Measurements from ENCODE around the gene PPM1D.
A peak's percentile ranks its signal among the peaks of the same experiment; 100 is the strongest.

The PPM1D gene

GRCh38 chr17:60647705-60648104 is 47.7 kb downstream of the PPM1D start:
- Histone ChIP-seq H3K4me3 (replicated peaks; ENCODE audit: insufficient read depth, low read length) (no peak overlapping the region), H3K27ac (replicated peaks) (no peak overlapping the region), H3K27me3 (ENCODE audit: insufficient read depth, poor library complexity, severe bottlenecking) (no peaks in the 10 kb centered on the region)
- TF ChIP-seq GABPA (IDR thresholded peaks at IDR 0.05; ENCODE audit: low read depth) (no peak), REST (IDR thresholded peaks at IDR 0.05; ENCODE audit: insufficient replicate concordance, low read depth) (no peak), SPI1 (IDR thresholded peaks at IDR 0.05; ENCODE audit: borderline replicate concordance, low read depth) (no peak), POLR2AphosphoS5 (IDR thresholded peaks at IDR 0.05; ENCODE audit: low read depth) (no peak), CTCF (IDR thresholded peaks at IDR 0.05; ENCODE audit: insufficient read depth, low read length) (no peak)
- no peak for DNase-seq (ENCODE audit: low read depth in 1 of 2, low spot score in 1 of 2)

- no peak for TF ChIP-seq REST (IDR thresholded peaks at IDR 0.05; ENCODE audit: insufficient replicate concordance, low read depth)
- no peak for TF ChIP-seq POLR2AphosphoS5 (IDR thresholded peaks at IDR 0.05; ENCODE audit: low read depth)
- TF ChIP-seq SPI1 (IDR thresholded peaks at IDR 0.05; ENCODE audit: borderline replicate concordance, low read depth) = peak; percentile 85
- TF ChIP-seq CTCF (IDR thresholded peaks at IDR 0.05; ENCODE audit: insufficient read depth, low read length) = no peak
- Histone ChIP-seq H3K27me3 (ENCODE audit: insufficient read depth, poor library complexity, severe bottlenecking) (no peaks in the 10 kb centered on the region), H3K27ac (replicated peaks) (no peak overlapping the region), H3K4me3 (replicated peaks; ENCODE audit: insufficient read depth, low read length) (no peak overlapping the region)
- peak in 1 of 2 experiments; percentile 54 for DNase-seq (ENCODE audit: low read depth in 1 of 2, low spot score in 1 of 2)
Measured at GRCh38 chr17:60652454-60653247, 52.7 kb downstream of the PPM1D start.

- TF ChIP-seq REST (IDR thresholded peaks at IDR 0.05; ENCODE audit: insufficient replicate concordance, low read depth) (no peak), CTCF (IDR thresholded peaks at IDR 0.05; ENCODE audit: insufficient read depth, low read length) (no peak), SPI1 (IDR thresholded peaks at IDR 0.05; ENCODE audit: borderline replicate concordance, low read depth) (no peak)
- DNase-seq (ENCODE audit: low read depth in 1 of 2, low spot score in 1 of 2) = no peak
- no peak overlapping the region for H3K4me3 ChIP-seq (replicated peaks; ENCODE audit: insufficient read depth, low read length)
- H3K27me3 ChIP-seq (ENCODE audit: insufficient read depth, poor library complexity, severe bottlenecking) = no peaks in the 10 kb centered on the region
- no peak overlapping the region for H3K27ac ChIP-seq (replicated peaks)
Measured at GRCh38 chr17:60653569-60653968, 53.6 kb downstream of the PPM1D start.
